Body of pancreas (tissue), 4 donors: ENCODE results near the gene HOXC6.

ENCODE experiments used
- CTCF ChIP-seq, 7 experiments: fragments of 450-650 bp in 4 of 7; fragments of 200-600 bp in 3 of 7; sonication (generic) in 3 of 7; IDR thresholded peaks; one replicate each; pipeline ENCODE4 v1.5.1; 2016 to 2019; ENCODE audit warnings: antibody characterized with exemption in 7 of 7
- POLR2A ChIP-seq, 3 donors: fragments of 450-650 bp; IDR thresholded peaks; one replicate each; pipeline ENCODE4 v1.6.1; 2016; ENCODE audit warnings: antibody characterized with exemption in 3 of 3, mild to moderate bottlenecking in 2 of 3

DNA sequence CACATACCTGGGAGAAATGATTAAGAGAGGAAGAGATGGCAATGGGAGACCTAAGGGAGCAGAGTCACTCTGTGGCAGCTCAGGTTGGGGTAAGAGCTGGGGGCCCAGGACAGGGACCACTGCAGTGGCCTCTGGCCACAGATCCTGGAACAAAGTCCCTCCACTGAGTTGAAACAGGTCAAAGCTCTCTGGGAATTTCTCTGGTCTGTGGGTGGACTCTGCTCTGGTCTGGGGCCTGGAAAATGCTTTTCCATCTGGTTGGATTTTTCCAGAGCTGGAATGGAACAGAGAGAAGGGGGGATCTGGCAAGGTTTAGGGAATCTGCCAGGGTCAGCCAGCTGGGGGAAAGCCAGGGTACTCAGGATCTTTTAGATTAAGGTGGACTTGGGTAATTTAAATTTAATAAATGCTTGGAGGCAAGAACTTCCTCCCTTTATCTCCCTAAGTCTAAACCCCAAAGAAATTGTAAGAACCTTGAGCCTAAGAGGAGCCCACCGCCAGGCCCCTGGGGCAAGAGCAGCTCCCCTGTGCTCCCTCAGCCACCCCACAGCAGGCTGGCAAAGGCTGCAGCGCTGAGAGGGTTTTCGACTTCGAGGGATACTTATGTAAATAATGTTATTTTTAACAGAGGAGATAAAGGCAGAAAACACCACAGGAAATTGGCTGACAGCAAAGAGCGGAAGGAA, 39.6 kb upstream of the HOXC6 start:
- TF ChIP-seq CTCF (IDR thresholded peaks at IDR 0.05) (no peak), POLR2A (IDR thresholded peaks at IDR 0.05) (no peak)
